HEK293 (cell line): Measurements from ENCODE around the gene CIC.

Source experiments
- GLIS2 ChIP-seq: fragments of 450-650 bp; formaldehyde crosslinking; IDR thresholded peaks from 2 replicates; pipeline ENCODE4 v1.5.1; 2016; ENCODE audit warnings: missing biosample characterization, missing genetic modification characterization
- KLF1 ChIP-seq: fragments of 450-650 bp; formaldehyde crosslinking; IDR thresholded peaks from 2 replicates; pipeline ENCODE4 v1.5.1; 2016; ENCODE audit warnings: missing biosample characterization, missing genetic modification characterization
- MZF1 ChIP-seq: fragments of 450-650 bp; formaldehyde crosslinking; IDR thresholded peaks from 2 replicates; pipeline ENCODE4 v1.5.1; 2017; ENCODE audit warnings: missing biosample characterization, missing genetic modification characterization, borderline replicate concordance
- OSR2 ChIP-seq: fragments of 450-650 bp; formaldehyde crosslinking; IDR thresholded peaks from 2 replicates; pipeline ENCODE4 v1.5.1; 2016; ENCODE audit warnings: missing biosample characterization, missing genetic modification characterization
- PRDM10 ChIP-seq: fragments of 450-650 bp; formaldehyde crosslinking; IDR thresholded peaks from 2 replicates; pipeline ENCODE4 v1.5.1; 2016; ENCODE audit warnings: missing biosample characterization, missing genetic modification characterization
- SCRT2 ChIP-seq: fragments of 450-650 bp; formaldehyde crosslinking; IDR thresholded peaks from 2 replicates; pipeline ENCODE4 v1.5.1; 2016; ENCODE audit warnings: missing biosample characterization, missing genetic modification characterization
- ZBTB20 ChIP-seq: fragments of 450-650 bp; formaldehyde crosslinking; IDR thresholded peaks from 2 replicates; pipeline ENCODE4 v1.5.1; 2016; ENCODE audit warnings: missing biosample characterization, missing genetic modification characterization
- ZBTB26 ChIP-seq: fragments of 450-650 bp; formaldehyde crosslinking; optimal IDR thresholded peaks from 2 replicates; pipeline ENCODE3; 2016; ENCODE audit warnings: missing biosample characterization, mild to moderate bottlenecking, missing genetic modification characterization
- ZBTB6 ChIP-seq: fragments of 450-650 bp; formaldehyde crosslinking; IDR thresholded peaks from 2 replicates; pipeline ENCODE4 v1.5.1; 2017; ENCODE audit warnings: missing biosample characterization, missing genetic modification characterization
- ZBTB7A ChIP-seq: fragments of 450-650 bp; formaldehyde crosslinking; IDR thresholded peaks from 2 replicates; pipeline ENCODE4 v1.5.1; 2016; ENCODE audit warnings: low read depth, missing biosample characterization, missing genetic modification characterization
- ZFP41 ChIP-seq: fragments of 450-650 bp; formaldehyde crosslinking; IDR thresholded peaks from 2 replicates; pipeline ENCODE4 v1.5.1; 2016; ENCODE audit warnings: missing biosample characterization, missing genetic modification characterization, borderline replicate concordance
- ZIC2 ChIP-seq: fragments of 450-650 bp; formaldehyde crosslinking; IDR thresholded peaks from 2 replicates; pipeline ENCODE4 v1.5.1; 2016; ENCODE audit warnings: missing biosample characterization, missing genetic modification characterization
- ZNF132 ChIP-seq: fragments of 450-650 bp; formaldehyde crosslinking; IDR thresholded peaks from 2 replicates; pipeline ENCODE4 v1.5.1; 2017; ENCODE audit warnings: missing biosample characterization, missing genetic modification characterization, borderline replicate concordance
- ZNF133 ChIP-seq: fragments of 450-650 bp; formaldehyde crosslinking; IDR thresholded peaks from 2 replicates; pipeline ENCODE4 v1.5.1; 2016; ENCODE audit warnings: missing biosample characterization, missing genetic modification characterization
- ZNF214 ChIP-seq: fragments of 450-650 bp; formaldehyde crosslinking; IDR thresholded peaks from 2 replicates; pipeline ENCODE4 v1.5.1; 2017; ENCODE audit warnings: missing biosample characterization, mild to moderate bottlenecking, missing genetic modification characterization, borderline replicate concordance
- ZNF266 ChIP-seq: fragments of 450-650 bp; formaldehyde crosslinking; IDR thresholded peaks from 2 replicates; pipeline ENCODE4 v1.5.1; 2016; ENCODE audit warnings: missing biosample characterization, missing genetic modification characterization, low read depth
- ZNF324 ChIP-seq: fragments of 450-650 bp; formaldehyde crosslinking; IDR thresholded peaks from 2 replicates; pipeline ENCODE4 v1.5.1; 2016; ENCODE audit warnings: missing biosample characterization, missing genetic modification characterization
- ZNF362 ChIP-seq: fragments of 450-650 bp; formaldehyde crosslinking; IDR thresholded peaks from 2 replicates; pipeline ENCODE4 v1.5.1; 2016; ENCODE audit warnings: missing biosample characterization, missing genetic modification characterization
- ZNF398 ChIP-seq: fragments of 450-650 bp; formaldehyde crosslinking; IDR thresholded peaks from 2 replicates; pipeline ENCODE4 v1.5.1; 2017; ENCODE audit warnings: missing biosample characterization, missing genetic modification characterization
- ZNF404 ChIP-seq: fragments of 450-650 bp; formaldehyde crosslinking; IDR thresholded peaks from 2 replicates; pipeline ENCODE4 v1.5.1; 2017; ENCODE audit warnings: missing biosample characterization, missing genetic modification characterization
- ZNF433 ChIP-seq: fragments of 450-650 bp; formaldehyde crosslinking; IDR thresholded peaks from 2 replicates; pipeline ENCODE4 v1.5.1; 2016; ENCODE audit warnings: missing biosample characterization, missing genetic modification characterization, low read depth
- ZNF48 ChIP-seq: fragments of 450-650 bp; formaldehyde crosslinking; IDR thresholded peaks from 2 replicates; pipeline ENCODE4 v1.5.1; 2016; ENCODE audit warnings: missing biosample characterization, missing genetic modification characterization
- ZNF521 ChIP-seq: fragments of 450-650 bp; formaldehyde crosslinking; IDR thresholded peaks from 2 replicates; pipeline ENCODE4 v1.5.1; 2017; ENCODE audit warnings: missing biosample characterization, mild to moderate bottlenecking, missing genetic modification characterization
- ZNF560 ChIP-seq: fragments of 450-650 bp; formaldehyde crosslinking; IDR thresholded peaks from 2 replicates; pipeline ENCODE4 v1.5.1; 2017; ENCODE audit warnings: missing biosample characterization, missing genetic modification characterization, borderline replicate concordance
- ZNF561 ChIP-seq: fragments of 450-650 bp; IDR thresholded peaks from 2 replicates; pipeline ENCODE4 v1.5.1; 2018; ENCODE audit warnings: missing biosample characterization, missing genetic modification characterization, borderline replicate concordance
- ZNF629 ChIP-seq: fragments of 450-650 bp; formaldehyde crosslinking; IDR thresholded peaks from 2 replicates; pipeline ENCODE4 v1.5.1; 2017; ENCODE audit warnings: missing biosample characterization, missing genetic modification characterization
- ZNF660 ChIP-seq: fragments of 450-650 bp; IDR thresholded peaks from 2 replicates; pipeline ENCODE4 v1.5.1; 2018; ENCODE audit warnings: missing biosample characterization, mild to moderate bottlenecking, missing genetic modification characterization
- ZNF677 ChIP-seq: fragments of 450-650 bp; IDR thresholded peaks from 2 replicates; pipeline ENCODE4 v1.5.0; 2018; ENCODE audit warnings: missing biosample characterization, mild to moderate bottlenecking, missing genetic modification characterization, moderate library complexity
- ZNF843 ChIP-seq: fragments of 450-650 bp; formaldehyde crosslinking; IDR thresholded peaks from 2 replicates; pipeline ENCODE4 v1.5.1; 2016; ENCODE audit warnings: missing biosample characterization, missing genetic modification characterization
- ZSCAN16 ChIP-seq: fragments of 450-650 bp; formaldehyde crosslinking; IDR thresholded peaks from 2 replicates; pipeline ENCODE4 v1.5.1; 2016; ENCODE audit warnings: missing biosample characterization, missing genetic modification characterization
- ZSCAN30 ChIP-seq: fragments of 450-650 bp; IDR thresholded peaks from 2 replicates; pipeline ENCODE4 v1.5.1; 2018; ENCODE audit warnings: missing biosample characterization, mild to moderate bottlenecking, missing genetic modification characterization, moderate library complexity
- ZXDB ChIP-seq: fragments of 450-650 bp; formaldehyde crosslinking; IDR thresholded peaks from 2 replicates; pipeline ENCODE4 v1.5.1; 2016; ENCODE audit warnings: missing biosample characterization, missing genetic modification characterization

The CIC gene

GRCh38 chr19:42244347-42245220, 24.5 kb upstream of the CIC start (continued):
- TF ChIP-seq KLF1 (peak; percentile 28; the same call in 1 of the 2 replicates), ZBTB6 (tag by site-specific recombination) (no peak), ZBTB20 (peak; percentile 69), ZNF214 (tag by site-specific recombination) (no peak), ZNF132 (tag by site-specific recombination) (no peak), ZNF133 (tag by site-specific recombination) (no peak), ZNF629 (tag by site-specific recombination) (peak; percentile 64), SCRT2 (tag by site-specific recombination) (peak; percentile 95), ZNF324 (tag by site-specific recombination) (peak; percentile 49), MZF1 (tag by site-specific recombination) (no peak), ZNF561 (tag by site-specific recombination) (0 out of 2 replicates have a peak, but pooled peaks have one; percentile 73), GLIS2 (peak; percentile 92), ZNF433 (tag by site-specific recombination) (no peak), PRDM10 (peak; percentile 77), ZSCAN16 (no peak), ZNF521 (tag by site-specific recombination) (no peak), ZFP41 (tag by site-specific recombination) (no peak), ZNF362 (tag by site-specific recombination) (no peak), ZNF660 (tag by site-specific recombination) (peak; percentile 73), ZNF677 (tag by site-specific recombination) (no peak), ZNF560 (tag by site-specific recombination) (no peak), ZNF404 (tag by site-specific recombination) (no peak), ZNF398 (tag by site-specific recombination) (peak; percentile 7), ZNF843 (no peak), ZBTB7A (tag by site-specific recombination) (no peak), ZXDB (tag by site-specific recombination) (peak; percentile 98), ZIC2 (peak; percentile 39; the same call in 1 of the 2 replicates), ZNF266 (tag by site-specific recombination) (no peak), ZNF48 (tag by site-specific recombination) (no peak), ZSCAN30 (tag by site-specific recombination) (peak; percentile 45), OSR2 (tag by site-specific recombination) (no peak), ZBTB26 (peak; percentile 59)
